ENCODE measurements around the gene PDIA4. TPM values are rescaled to one million over a fixed set of nuclear protein-coding genes. Genes with fewer than 3 reads are reported as not detected.

Gene PDIA4, protein sequence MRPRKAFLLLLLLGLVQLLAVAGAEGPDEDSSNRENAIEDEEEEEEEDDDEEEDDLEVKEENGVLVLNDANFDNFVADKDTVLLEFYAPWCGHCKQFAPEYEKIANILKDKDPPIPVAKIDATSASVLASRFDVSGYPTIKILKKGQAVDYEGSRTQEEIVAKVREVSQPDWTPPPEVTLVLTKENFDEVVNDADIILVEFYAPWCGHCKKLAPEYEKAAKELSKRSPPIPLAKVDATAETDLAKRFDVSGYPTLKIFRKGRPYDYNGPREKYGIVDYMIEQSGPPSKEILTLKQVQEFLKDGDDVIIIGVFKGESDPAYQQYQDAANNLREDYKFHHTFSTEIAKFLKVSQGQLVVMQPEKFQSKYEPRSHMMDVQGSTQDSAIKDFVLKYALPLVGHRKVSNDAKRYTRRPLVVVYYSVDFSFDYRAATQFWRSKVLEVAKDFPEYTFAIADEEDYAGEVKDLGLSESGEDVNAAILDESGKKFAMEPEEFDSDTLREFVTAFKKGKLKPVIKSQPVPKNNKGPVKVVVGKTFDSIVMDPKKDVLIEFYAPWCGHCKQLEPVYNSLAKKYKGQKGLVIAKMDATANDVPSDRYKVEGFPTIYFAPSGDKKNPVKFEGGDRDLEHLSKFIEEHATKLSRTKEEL
- 134 TPM for polyA plus RNA-seq (2012; ENCODE audit: insufficient read depth, insufficient read length, low read depth)

DNA sequence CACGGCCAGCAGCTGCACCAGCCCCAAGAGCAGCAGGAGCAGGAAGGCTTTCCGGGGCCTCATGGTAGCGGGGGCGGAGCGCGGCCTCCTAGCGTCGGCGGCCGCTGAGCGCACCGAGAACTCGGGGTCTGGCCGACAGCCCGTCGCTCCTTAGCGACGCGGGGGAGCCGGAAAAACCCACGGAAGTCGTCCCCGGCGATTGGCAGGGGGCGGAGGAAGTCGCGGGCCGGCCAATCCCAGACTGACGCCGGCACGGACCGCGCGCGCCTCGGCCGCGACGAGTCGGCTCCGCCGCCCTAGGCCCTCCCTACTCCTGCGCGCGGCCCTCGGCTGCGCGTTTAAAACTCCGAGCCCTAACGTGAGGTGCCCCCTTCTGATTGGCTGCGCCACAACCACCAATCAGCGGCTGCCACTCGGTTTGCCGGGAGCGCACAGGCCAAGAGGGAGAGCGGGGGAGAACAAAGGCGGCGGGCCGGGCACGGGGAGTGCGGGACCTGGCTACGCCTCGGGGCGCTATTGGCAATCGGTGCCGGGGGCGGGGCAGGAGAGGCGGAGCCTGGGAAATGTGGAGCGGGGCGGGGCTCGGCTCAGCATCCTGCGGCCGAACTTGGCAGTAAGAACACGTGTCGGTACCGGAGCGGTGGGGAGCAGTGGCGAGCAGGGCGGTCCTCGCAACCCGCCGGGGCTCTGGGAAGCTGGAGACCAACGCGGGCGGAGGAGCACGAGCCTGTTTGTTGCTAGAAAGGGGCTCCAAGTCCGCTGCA, at the start of gene PDIA4:
TSS of gene PDIA4 (minus strand) at position 160 of the 764 bp plus-strand sequence. CDS start at position 63, 97 bp downstream.
- peak within 1 kb of the TSS; percentile 91 for H3K4me3 ChIP-seq (ENCODE audit: low read depth, low read length)
- H3K27me3 ChIP-seq = no peaks in the 10 kb centered on the region
- no peaks in the 10 kb centered on the region for H3K4me1 ChIP-seq
- DNase-seq = peak; percentile 100
- TF ChIP-seq, protein P1, sequence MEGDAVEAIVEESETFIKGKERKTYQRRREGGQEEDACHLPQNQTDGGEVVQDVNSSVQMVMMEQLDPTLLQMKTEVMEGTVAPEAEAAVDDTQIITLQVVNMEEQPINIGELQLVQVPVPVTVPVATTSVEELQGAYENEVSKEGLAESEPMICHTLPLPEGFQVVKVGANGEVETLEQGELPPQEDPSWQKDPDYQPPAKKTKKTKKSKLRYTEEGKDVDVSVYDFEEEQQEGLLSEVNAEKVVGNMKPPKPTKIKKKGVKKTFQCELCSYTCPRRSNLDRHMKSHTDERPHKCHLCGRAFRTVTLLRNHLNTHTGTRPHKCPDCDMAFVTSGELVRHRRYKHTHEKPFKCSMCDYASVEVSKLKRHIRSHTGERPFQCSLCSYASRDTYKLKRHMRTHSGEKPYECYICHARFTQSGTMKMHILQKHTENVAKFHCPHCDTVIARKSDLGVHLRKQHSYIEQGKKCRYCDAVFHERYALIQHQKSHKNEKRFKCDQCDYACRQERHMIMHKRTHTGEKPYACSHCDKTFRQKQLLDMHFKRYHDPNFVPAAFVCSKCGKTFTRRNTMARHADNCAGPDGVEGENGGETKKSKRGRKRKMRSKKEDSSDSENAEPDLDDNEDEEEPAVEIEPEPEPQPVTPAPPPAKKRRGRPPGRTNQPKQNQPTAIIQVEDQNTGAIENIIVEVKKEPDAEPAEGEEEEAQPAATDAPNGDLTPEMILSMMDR (IDR thresholded peaks at IDR 0.05; ENCODE audit: low read depth, low read length) = peak; percentile 15; the same call in 1 of the 2 replicates
- peaks cover 11% of the 10 kb centered on the region for H3K36me3 ChIP-seq
- no peaks in the 10 kb centered on the region for H3K9me3 ChIP-seq

DNA sequence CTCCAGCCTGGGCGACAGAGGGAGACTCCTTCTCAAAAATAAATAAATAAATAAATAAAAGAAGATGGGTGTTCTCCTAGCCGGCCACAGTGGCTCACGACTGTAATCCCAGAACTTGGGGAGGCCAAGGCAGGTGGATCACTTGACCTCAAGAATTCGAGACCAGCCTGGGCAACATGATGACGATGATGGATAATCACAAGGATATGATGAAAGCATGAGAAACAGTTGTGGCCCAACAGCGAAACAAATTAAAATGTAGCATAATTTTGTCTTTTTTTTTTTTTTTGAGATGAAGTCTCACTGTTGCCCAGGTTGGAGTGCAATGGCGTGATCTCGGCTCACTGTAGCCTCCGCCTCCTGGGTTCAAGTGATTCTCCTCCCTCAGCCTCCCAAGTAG, 49.3 kb upstream of the PDIA4 start:
- peaks cover 7% of the 10 kb centered on the region for H3K36me3 ChIP-seq
- H3K27me3 ChIP-seq = no peaks in the 10 kb centered on the region
- no peak overlapping the region for H3K4me3 ChIP-seq (ENCODE audit: low read depth, low read length)
- H3K4me1 ChIP-seq = no peaks in the 10 kb centered on the region
- TF ChIP-seq, protein P1 (IDR thresholded peaks at IDR 0.05; ENCODE audit: low read depth, low read length) = no peak
- H3K9me3 ChIP-seq = no peaks in the 10 kb centered on the region
- DNase-seq = no peak

DNA sequence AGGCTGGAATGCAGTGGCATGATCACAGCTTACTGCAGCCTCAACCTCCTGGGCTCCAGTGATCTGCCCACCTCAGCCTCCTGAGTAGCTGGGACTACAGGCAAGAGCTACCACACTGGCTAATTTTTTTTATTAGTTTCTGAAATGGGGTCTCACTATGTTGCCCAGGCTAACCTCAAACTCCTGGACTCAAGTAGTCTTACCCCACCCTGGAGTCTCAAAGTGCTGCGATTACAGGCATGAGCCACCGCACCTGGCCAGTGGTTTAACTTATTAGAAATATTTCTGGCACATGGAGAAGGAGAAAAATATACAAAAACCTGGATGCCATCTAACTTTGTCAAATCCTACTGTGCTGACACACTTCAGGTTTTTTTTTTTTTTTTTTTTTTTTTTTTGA, 47.0 kb upstream of the PDIA4 start:
- Histone ChIP-seq H3K36me3 (peaks cover 23% of the 10 kb centered on the region), H3K4me3 (ENCODE audit: low read depth, low read length) (no peak overlapping the region), H3K27me3 (no peaks in the 10 kb centered on the region), H3K4me1 (no peaks in the 10 kb centered on the region), H3K9me3 (no peaks in the 10 kb centered on the region)
- no peak for DNase-seq
- TF ChIP-seq, protein P1 (IDR thresholded peaks at IDR 0.05; ENCODE audit: low read depth, low read length) = no peak

DNA sequence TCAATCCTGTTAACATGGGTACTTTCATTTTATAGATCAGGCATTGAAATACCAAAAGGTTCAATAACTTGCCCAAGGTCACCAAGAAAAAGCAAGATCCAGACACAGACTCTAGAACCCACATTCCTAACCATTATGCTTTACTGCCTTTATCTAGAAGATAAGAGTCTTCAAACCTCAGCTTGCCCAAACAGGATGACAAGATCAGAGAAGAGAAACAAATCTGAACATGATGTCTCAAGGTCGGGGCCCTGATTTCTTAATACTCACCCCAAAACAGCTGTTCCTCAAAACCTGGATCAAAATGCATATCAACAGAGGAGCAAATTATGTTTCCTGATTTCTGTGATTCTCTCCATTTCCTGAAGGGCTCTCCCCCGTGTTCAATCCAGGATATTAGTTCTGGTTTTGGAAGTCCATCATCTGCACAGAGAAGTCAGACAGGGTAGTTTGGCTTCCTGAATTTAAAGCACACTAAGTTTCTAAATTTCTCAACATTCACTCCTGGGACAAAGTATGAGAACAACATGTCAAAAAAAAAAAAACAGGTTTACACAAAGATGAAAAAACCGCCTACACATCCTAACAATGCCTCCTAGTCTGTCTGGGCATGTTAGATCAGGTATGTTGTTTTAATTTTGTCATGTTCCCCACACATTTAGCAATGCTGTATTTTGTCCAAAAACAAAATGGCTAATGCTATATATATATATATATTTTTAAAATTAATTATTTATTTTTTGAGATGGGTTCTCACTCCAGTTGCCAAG, 46.0 kb upstream of the PDIA4 start:
- no peak for DNase-seq
- Histone ChIP-seq H3K4me3 (ENCODE audit: low read depth, low read length) (no peak overlapping the region), H3K36me3 (peaks cover 23% of the 10 kb centered on the region), H3K9me3 (no peaks in the 10 kb centered on the region), H3K4me1 (no peaks in the 10 kb centered on the region), H3K27me3 (no peaks in the 10 kb centered on the region)
- TF ChIP-seq, protein P1 (IDR thresholded peaks at IDR 0.05; ENCODE audit: low read depth, low read length) = no peak

DNA sequence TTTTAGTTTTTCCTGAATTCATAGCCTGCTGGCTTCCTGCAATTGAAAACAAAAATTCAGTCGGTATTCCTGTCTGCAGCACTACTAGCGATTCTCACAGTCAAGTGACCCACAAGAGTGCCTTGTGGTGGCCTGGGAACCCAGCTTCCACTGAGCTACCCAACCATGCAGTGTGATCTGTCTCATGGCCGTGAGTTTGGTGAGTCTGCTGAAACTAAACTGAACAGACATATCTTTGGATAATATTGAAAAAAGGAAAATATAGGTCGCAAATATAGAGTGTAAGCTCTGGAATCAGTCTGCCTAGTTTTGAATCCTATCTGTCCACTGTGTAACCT, 44.1 kb upstream of the PDIA4 start:
- TF ChIP-seq, protein P1 (IDR thresholded peaks at IDR 0.05; ENCODE audit: low read depth, low read length) = no peak
- Histone ChIP-seq H3K4me1 (no peaks in the 10 kb centered on the region), H3K9me3 (no peaks in the 10 kb centered on the region), H3K36me3 (peaks cover 28% of the 10 kb centered on the region), H3K27me3 (no peaks in the 10 kb centered on the region), H3K4me3 (ENCODE audit: low read depth, low read length) (no peak overlapping the region)
- no peak for DNase-seq

Data from BE2C (cell line).